NT2/D1 (cell line): ENCODE results near the gene PTPRG.
A peak's percentile ranks its signal among the peaks of the same experiment; 100 is the strongest.

ENCODE experiments used
- DNase-seq: peaks from one replicate; pipeline ENCODE4 v3.0.0-alpha.2; 2011; ENCODE audit warnings: low read depth, low spot score
- H3K27me3 ChIP-seq: 2 replicates; pipeline ENCODE4 v1.6.0; 2011; ENCODE audit warnings: mild to moderate bottlenecking; ENCODE audit not compliant: insufficient read length, insufficient read depth
- H3K36me3 ChIP-seq: 2 replicates; pipeline ENCODE4 v1.6.1; 2011; ENCODE audit warnings: mild to moderate bottlenecking, low read length, mixed read lengths; ENCODE audit not compliant: insufficient read depth, insufficient read length
- H3K4me1 ChIP-seq: 2 replicates; pipeline ENCODE4 v1.5.1; 2011; ENCODE audit not compliant: insufficient read depth, insufficient read length
- H3K4me3 ChIP-seq: 2 replicates; pipeline ENCODE4 v1.5.1; 2011; ENCODE audit warnings: low read depth; ENCODE audit not compliant: insufficient read length
- H3K9ac ChIP-seq: 2 replicates; pipeline ENCODE4 v1.6.0; 2011; ENCODE audit warnings: low read depth; ENCODE audit not compliant: insufficient read length
- H3K9me3 ChIP-seq: 2 replicates; pipeline ENCODE4 v1.5.1; 2011; ENCODE audit warnings: mild to moderate bottlenecking, low read length; ENCODE audit not compliant: insufficient read depth
- SUZ12 ChIP-seq: IDR thresholded peaks from 2 replicates; pipeline ENCODE4 v1.6.1; 2011; ENCODE audit not compliant: insufficient read length, insufficient read depth; ENCODE audit errors: extremely low read depth
- YY1 ChIP-seq: IDR thresholded peaks from 2 replicates; pipeline ENCODE4 v1.6.1; 2011; ENCODE audit not compliant: insufficient read length, insufficient read depth
- ZNF274 ChIP-seq: IDR thresholded peaks from 2 replicates; pipeline ENCODE4 v1.6.1; 2011; ENCODE audit warnings: mild to moderate bottlenecking, low read depth, low read length

PTPRG gene

DNA sequence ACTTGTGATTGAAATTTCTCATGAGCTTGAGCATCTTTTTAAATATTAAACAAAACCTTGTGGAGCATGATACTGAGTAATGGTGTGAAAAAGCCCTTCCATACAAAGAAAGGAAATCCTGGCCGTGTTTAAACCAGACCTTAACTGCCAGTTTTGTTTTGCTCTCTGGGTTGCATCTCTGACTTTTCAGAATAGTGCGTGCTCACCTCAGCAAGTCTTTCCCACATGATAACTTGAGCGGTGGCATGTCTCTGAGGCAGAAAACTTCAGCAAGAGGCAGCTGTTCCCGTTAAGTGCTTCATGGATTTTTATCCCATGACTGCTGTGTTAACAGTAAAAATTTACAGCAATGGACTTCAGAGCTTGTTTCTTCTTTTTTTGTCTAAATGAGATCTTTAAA lies 418.7 kb downstream of the PTPRG start:
- Histone ChIP-seq H3K27me3 (no peaks in the 10 kb centered on the region), H3K36me3 (no peaks in the 10 kb centered on the region), H3K4me1 (no peaks in the 10 kb centered on the region), H3K4me3 (no peak overlapping the region), H3K9ac (no peak overlapping the region), H3K9me3 (no peaks in the 10 kb centered on the region)
- TF ChIP-seq YY1 (no peak), SUZ12 (no peak), ZNF274 (no peak)
- DNase-seq = no peak

DNA sequence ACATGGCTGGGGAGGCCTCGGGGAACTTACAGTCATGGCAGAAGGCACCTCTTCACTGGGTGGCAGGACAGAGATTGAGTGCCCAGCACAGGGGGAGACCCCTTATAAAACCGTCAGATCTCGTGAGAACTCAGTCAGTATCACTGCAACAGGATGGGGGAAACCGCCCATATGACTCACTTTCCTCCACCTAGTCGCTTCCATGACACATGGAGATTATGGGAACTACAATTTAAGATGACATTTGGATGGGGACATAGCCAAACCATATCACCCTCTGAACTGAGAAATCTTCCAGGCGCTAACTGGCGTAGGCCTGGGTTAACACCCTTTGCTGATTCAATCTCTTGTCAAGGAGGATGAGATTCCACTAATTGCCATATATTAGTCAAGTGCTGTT lies 419.7 kb downstream of the PTPRG start:
- Histone ChIP-seq H3K9me3 (no peaks in the 10 kb centered on the region), H3K9ac (no peak overlapping the region), H3K27me3 (no peaks in the 10 kb centered on the region), H3K4me1 (no peaks in the 10 kb centered on the region), H3K36me3 (no peaks in the 10 kb centered on the region), H3K4me3 (no peak overlapping the region)
- TF ChIP-seq YY1 (no peak), ZNF274 (no peak), SUZ12 (no peak)
- no peak for DNase-seq

DNA sequence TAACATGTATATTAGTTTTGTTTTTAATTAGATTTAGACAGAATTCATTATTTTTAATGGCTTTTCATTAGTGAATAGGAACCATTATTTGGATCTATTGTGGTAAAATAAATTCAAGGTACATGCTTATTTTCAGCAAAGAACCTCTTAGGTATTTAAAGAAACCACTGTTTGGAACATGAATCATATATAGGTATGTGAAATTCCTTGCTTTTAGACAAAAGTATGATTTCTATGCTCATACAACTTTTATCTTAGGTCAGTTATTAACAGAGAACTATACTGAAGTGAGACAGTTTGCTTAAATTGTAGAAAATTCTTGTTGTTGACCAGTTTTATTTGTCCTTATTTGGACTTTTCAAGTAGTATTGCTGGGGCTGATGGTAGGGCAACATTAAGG lies 422.1 kb downstream of the PTPRG start:
- Histone ChIP-seq H3K27me3 (no peaks in the 10 kb centered on the region), H3K4me1 (no peaks in the 10 kb centered on the region), H3K9ac (no peak overlapping the region), H3K36me3 (no peaks in the 10 kb centered on the region), H3K4me3 (no peak overlapping the region), H3K9me3 (no peaks in the 10 kb centered on the region)
- DNase-seq = no peak
- no peak for TF ChIP-seq SUZ12
- TF ChIP-seq YY1 = no peak
- no peak for TF ChIP-seq ZNF274

DNA sequence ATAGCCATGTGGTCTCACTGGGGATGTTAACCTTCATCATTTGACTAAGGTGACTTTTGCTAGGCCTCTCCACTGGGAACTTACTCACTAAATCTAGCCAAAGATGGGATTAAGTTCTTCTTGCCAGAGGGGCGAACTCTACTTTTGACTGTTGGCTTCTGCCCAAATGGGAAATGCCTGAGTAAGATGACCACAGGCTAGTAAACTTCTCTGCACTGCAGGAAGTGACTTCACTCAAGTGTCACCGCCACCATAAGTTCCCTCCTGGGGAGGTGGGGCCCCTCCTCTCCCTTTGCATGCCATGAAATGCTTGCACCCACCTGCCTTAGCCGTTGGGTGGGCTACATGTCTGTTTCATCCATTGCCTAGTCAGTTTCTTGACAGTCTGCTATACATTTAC lies 423.6 kb downstream of the PTPRG start:
- no peak for DNase-seq
- Histone ChIP-seq H3K36me3 (no peaks in the 10 kb centered on the region), H3K9ac (no peak overlapping the region), H3K27me3 (no peaks in the 10 kb centered on the region), H3K9me3 (no peaks in the 10 kb centered on the region), H3K4me3 (no peak overlapping the region), H3K4me1 (no peaks in the 10 kb centered on the region)
- no peak for TF ChIP-seq YY1

DNA sequence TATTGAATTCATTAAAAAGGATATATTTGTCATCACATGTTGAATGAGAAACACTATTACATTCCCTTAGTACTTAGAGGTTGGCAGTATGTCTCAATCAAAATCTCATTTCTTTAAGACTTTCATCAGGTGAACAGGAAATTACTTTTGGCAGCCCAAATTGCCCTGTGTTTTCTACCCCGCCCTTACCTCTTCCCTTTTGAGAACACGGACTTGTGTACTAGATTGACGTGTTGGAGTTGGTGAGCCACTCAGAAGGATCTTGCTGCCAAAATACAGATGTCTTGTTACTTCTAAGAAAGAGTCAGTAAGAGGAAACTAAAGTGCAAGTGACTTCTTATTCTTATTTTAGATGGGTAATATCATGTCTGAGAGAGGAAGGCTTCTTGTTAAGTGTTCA lies 425.1 kb downstream of the PTPRG start:
- H3K9ac ChIP-seq = no peak overlapping the region
- TF ChIP-seq SUZ12 (no peak), YY1 (no peak), ZNF274 (no peak)
- DNase-seq = no peak

DNA sequence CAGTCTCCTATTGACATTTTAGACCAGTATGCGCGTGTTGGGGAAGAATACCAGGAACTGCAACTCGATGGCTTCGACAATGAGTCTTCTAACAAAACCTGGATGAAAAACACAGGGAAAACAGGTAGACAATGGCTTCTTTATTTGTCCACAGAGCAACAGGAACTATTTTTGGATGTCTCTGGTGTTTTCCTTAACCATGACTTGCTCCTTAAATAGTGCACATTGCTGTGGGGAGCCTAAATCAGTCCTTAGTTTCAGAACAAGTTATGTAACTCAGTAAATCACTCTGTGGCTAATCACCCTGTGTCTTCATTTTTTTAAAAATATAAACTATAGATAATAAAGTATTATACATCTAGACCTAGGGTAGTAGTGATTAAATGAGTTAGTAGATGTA lies 428.3 kb downstream of the PTPRG start:
- Histone ChIP-seq H3K4me3 (no peak overlapping the region), H3K9ac (no peak overlapping the region), H3K9me3 (no peaks in the 10 kb centered on the region), H3K27me3 (no peaks in the 10 kb centered on the region), H3K36me3 (no peaks in the 10 kb centered on the region), H3K4me1 (no peaks in the 10 kb centered on the region)
- no peak for TF ChIP-seq YY1
- TF ChIP-seq SUZ12 = no peak
- no peak for TF ChIP-seq ZNF274
- no peak for DNase-seq

More for the DNA sequence above, 425.1 kb downstream of the PTPRG start:
- H3K9me3 ChIP-seq = no peaks in the 10 kb centered on the region
- H3K27me3 ChIP-seq = no peaks in the 10 kb centered on the region
- no peaks in the 10 kb centered on the region for H3K36me3 ChIP-seq
- H3K4me1 ChIP-seq = no peaks in the 10 kb centered on the region
- H3K4me3 ChIP-seq = no peak overlapping the region

DNA sequence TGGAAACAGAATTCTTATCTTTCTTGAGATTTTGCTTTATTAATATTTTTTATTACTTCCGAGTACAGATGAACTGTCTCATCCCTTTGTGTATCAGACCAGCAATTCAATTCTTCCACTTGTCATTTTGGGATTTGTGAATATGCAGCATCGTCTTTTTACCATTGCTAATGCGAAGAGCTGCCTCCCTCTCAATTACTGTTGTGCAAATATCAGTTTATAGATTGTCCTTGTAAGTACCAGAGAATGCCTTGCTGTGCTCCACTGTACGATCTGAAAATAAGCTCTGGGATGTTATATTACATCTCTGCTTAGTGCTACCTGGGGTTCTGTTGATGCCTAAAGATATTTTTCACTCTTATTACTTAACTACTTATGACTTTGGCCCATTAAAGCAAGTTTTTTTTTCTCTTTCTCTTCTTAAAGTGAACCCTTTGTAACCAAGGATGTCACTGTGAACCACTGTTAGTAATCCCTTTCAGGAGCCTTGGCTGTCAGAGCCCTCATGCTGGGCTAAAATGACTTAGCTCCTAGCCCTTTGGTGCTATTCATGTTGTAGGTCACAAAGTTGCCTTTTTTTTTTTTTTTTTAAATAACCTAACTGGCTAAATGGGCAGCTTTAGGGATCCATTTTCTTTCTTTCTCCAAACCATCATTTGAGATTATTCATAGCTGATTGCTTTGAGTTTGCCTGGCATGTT lies 429.1 kb downstream of the PTPRG start:
- DNase-seq = peak; percentile 38
- no peaks in the 10 kb centered on the region for H3K9me3 ChIP-seq
- no peak overlapping the region for H3K4me3 ChIP-seq
- no peaks in the 10 kb centered on the region for H3K27me3 ChIP-seq
- no peaks in the 10 kb centered on the region for H3K36me3 ChIP-seq
- no peak overlapping the region for H3K9ac ChIP-seq
- TF ChIP-seq ZNF274 = no peak
- no peaks in the 10 kb centered on the region for H3K4me1 ChIP-seq

DNA sequence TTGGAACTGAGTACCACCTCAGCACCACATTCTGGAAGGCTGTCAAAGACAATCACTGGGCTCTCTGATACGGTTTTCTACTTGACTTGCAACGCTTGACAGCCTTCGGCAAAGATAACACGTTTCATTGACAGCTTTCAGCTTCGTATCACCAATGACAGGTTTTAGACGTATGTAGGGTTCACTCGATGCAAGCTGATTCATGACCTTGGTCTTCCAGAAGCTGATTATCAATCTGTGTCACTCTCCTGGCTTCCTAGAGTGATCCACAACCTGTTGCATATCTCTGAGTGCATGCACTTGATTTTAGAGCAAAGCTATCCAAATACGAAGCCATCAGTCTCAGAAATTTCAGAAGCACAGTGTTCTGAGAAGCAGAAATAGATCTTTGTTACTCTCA lies 430.3 kb downstream of the PTPRG start:
- DNase-seq = no peak
- Histone ChIP-seq H3K4me1 (no peaks in the 10 kb centered on the region), H3K9me3 (no peaks in the 10 kb centered on the region), H3K27me3 (no peaks in the 10 kb centered on the region), H3K9ac (no peak overlapping the region), H3K4me3 (no peak overlapping the region), H3K36me3 (no peaks in the 10 kb centered on the region)
- TF ChIP-seq SUZ12 (no peak), YY1 (no peak), ZNF274 (no peak)
